Vagina (tissue), 2 donors: Measurements from ENCODE around the gene CLEC4G. TPM values are rescaled to one million over a fixed set of nuclear protein-coding genes. Genes with fewer than 3 reads are reported as not detected.

Experiments used
- DNase-seq, 2 donors: peaks; one replicate each; pipeline ENCODE4 v3.0.0-alpha.2; 2017; ENCODE audit errors: extremely low spot score in 2 of 2
- H3K27ac ChIP-seq: fragments of 200-600 bp; sonication (generic); one replicate; pipeline ENCODE4 v1.5.1; 2019
- H3K27me3 ChIP-seq: fragments of 200-600 bp; sonication (generic); one replicate; pipeline ENCODE4 v1.5.1; 2019
- H3K36me3 ChIP-seq, 2 donors: fragments of 200-600 bp; sonication (generic); one replicate each; pipeline ENCODE4 v1.5.1; 2017 to 2019
- H3K4me1 ChIP-seq: fragments of 200-600 bp; sonication (generic); one replicate; pipeline ENCODE4 v1.5.1; 2019
- H3K4me3 ChIP-seq, 2 donors: fragments of 200-600 bp; sonication (generic); 1 replicate in 1 of 2; 2 replicates in 1 of 2; pipeline ENCODE4 v1.5.1; 2016 to 2019
- H3K9me3 ChIP-seq: fragments of 200-600 bp; sonication (generic); one replicate; pipeline ENCODE4 v1.5.1; 2019
- POLR2A ChIP-seq, 2 donors: fragments of 450-650 bp; IDR thresholded peaks; one replicate each; pipeline ENCODE4 v1.6.1; 2017; ENCODE audit warnings: antibody characterized with exemption in 2 of 2, mild to moderate bottlenecking in 2 of 2, moderate library complexity in 2 of 2
- POLR2AphosphoS5 ChIP-seq, 2 donors: sonication (generic); formaldehyde crosslinking; IDR thresholded peaks; one replicate each; pipeline ENCODE4 v1.9.0; 2017; ENCODE audit warnings: antibody characterized with exemption in 2 of 2, mild to moderate bottlenecking in 2 of 2, low read depth in 1 of 2; ENCODE audit not compliant: insufficient read depth in 1 of 2
- intact Hi-C: fragments of 100-400 bp; cut with DNase I; formaldehyde crosslinking; loops from one replicate; pipeline ENCODE4 v1.15.1; 2023
- total RNA-seq: library from RNA; depleted of rRNA; stranded (reverse); fragments of >200 nt; gene quantifications from one replicate; pipeline ENCODE4 v1.2.3, GENCODE V29; 2016
- TF ChIP-seq, protein P1 (sequence below), 3 experiments: fragments of 450-650 bp in 2 of 3; fragments of 200-600 bp in 1 of 3; sonication (generic) in 1 of 3; IDR thresholded peaks; one replicate each; pipeline ENCODE4 v1.5.1; 2017 to 2019; ENCODE audit warnings: antibody characterized with exemption in 3 of 3, mild to moderate bottlenecking in 2 of 3, moderate library complexity in 2 of 3

Gene CLEC4G
- total RNA-seq, 1 donor from 2014 or later = 0.98 TPM

GRCh38 chr19:7697721-7698287 lies 34.1 kb downstream of the CLEC4G start:
- no peak overlapping the region for H3K4me3 ChIP-seq
- H3K4me1 ChIP-seq = no peaks in the 10 kb centered on the region
- intact Hi-C loops = no loop called here
- no peaks in the 10 kb centered on the region for H3K36me3 ChIP-seq
- H3K9me3 ChIP-seq = no peaks in the 10 kb centered on the region
- TF ChIP-seq POLR2A (IDR thresholded peaks at IDR 0.05) (no peak), POLR2AphosphoS5 (IDR thresholded peaks at IDR 0.05; ENCODE audit: insufficient read depth in 1 of 2, low read depth in 1 of 2) (no peak)
- TF ChIP-seq, protein P1, sequence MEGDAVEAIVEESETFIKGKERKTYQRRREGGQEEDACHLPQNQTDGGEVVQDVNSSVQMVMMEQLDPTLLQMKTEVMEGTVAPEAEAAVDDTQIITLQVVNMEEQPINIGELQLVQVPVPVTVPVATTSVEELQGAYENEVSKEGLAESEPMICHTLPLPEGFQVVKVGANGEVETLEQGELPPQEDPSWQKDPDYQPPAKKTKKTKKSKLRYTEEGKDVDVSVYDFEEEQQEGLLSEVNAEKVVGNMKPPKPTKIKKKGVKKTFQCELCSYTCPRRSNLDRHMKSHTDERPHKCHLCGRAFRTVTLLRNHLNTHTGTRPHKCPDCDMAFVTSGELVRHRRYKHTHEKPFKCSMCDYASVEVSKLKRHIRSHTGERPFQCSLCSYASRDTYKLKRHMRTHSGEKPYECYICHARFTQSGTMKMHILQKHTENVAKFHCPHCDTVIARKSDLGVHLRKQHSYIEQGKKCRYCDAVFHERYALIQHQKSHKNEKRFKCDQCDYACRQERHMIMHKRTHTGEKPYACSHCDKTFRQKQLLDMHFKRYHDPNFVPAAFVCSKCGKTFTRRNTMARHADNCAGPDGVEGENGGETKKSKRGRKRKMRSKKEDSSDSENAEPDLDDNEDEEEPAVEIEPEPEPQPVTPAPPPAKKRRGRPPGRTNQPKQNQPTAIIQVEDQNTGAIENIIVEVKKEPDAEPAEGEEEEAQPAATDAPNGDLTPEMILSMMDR (IDR thresholded peaks at IDR 0.05) = no peak
- H3K27me3 ChIP-seq = no peaks in the 10 kb centered on the region
- no peak for DNase-seq
- H3K27ac ChIP-seq = no peak overlapping the region

DNA sequence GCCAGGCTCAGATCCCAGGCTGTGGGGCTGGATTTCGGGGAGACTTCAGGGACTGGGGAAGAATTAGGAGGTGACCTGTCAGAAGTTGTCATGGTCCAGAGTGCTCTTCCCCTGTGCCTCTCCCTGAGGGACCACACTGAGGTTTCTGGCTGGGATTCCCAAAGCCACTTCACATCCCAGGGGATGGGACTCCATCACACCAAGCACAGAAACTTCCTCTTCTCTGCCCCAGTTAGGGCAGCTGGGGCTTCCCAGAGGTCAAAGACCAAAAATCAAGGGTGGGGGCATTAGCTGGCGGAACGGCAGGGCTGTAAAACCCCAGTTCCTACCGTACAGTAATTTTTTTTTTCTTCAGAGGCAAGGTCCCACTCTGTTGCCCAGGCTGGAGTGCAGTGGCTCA lies 37.4 kb downstream of the CLEC4G start:
- H3K4me3 ChIP-seq = no peak overlapping the region
- no peak for DNase-seq
- no peak for TF ChIP-seq POLR2AphosphoS5 (IDR thresholded peaks at IDR 0.05; ENCODE audit: insufficient read depth in 1 of 2, low read depth in 1 of 2)
- TF ChIP-seq, protein P1 (IDR thresholded peaks at IDR 0.05) = no peak
- no peak for TF ChIP-seq POLR2A (IDR thresholded peaks at IDR 0.05)
- H3K27me3 ChIP-seq = no peaks in the 10 kb centered on the region
- no peaks in the 10 kb centered on the region for H3K9me3 ChIP-seq
- no peaks in the 10 kb centered on the region for H3K36me3 ChIP-seq
- H3K27ac ChIP-seq = no peak overlapping the region
- intact Hi-C loops = no loop called here
- no peaks in the 10 kb centered on the region for H3K4me1 ChIP-seq

DNA sequence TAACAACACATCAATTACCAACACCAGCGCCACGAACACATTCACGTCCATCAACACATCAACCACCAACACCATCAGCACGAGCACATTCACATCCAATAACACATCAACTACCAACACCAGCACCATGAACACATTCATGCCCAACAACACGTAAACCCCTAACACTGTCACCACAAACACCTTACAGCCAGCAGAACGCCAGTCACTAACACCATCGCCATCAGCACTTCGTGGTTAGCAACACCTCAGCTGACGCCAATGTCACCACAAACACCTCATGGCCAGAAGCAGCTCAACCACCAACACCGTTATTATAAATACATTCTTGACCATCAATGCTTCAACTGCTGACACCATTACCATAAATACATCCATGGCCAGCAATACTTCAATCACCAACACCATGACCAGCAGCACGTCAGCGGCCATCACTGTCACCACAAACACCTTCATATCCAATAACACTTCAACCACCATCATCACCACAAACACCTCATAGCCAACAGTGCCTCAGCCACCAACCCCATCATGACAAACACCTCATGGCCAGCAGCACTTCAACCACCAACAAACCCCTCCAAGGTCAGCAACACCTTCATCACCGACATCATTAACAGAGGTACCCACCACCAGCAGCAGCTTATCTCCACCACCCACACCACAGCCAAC lies 39.4 kb downstream of the CLEC4G start:
- Histone ChIP-seq H3K4me3 (no peak overlapping the region), H3K36me3 (no peaks in the 10 kb centered on the region), H3K27ac (no peak overlapping the region), H3K27me3 (no peaks in the 10 kb centered on the region), H3K4me1 (no peaks in the 10 kb centered on the region), H3K9me3 (no peaks in the 10 kb centered on the region)
- intact Hi-C loops = no loop called here
- DNase-seq = no peak
- TF ChIP-seq, protein P1 (IDR thresholded peaks at IDR 0.05) = no peak
- TF ChIP-seq POLR2A (IDR thresholded peaks at IDR 0.05) = no peak
- TF ChIP-seq POLR2AphosphoS5 (IDR thresholded peaks at IDR 0.05; ENCODE audit: insufficient read depth in 1 of 2, low read depth in 1 of 2) = no peak

DNA sequence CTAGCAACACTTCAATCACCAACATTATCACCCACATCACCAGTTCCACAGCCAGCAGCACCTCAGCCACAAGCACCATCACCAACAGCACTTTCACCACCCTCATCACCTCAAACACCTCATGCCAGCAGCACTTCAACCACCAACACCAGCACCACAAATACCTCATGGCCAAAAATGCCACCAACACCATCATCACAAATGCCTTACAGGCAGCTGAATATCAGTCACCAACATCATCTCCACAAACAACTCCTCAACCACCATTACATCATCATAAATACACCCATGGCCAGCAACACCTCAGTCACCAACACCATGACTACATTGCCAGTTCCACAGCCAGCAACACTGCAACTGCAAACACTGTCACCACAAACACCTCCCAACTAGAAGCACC lies 40.4 kb downstream of the CLEC4G start:
- Histone ChIP-seq H3K36me3 (no peaks in the 10 kb centered on the region), H3K4me1 (no peaks in the 10 kb centered on the region), H3K9me3 (no peaks in the 10 kb centered on the region), H3K27ac (no peak overlapping the region), H3K27me3 (no peaks in the 10 kb centered on the region), H3K4me3 (no peak overlapping the region)
- no peak for TF ChIP-seq POLR2AphosphoS5 (IDR thresholded peaks at IDR 0.05; ENCODE audit: insufficient read depth in 1 of 2, low read depth in 1 of 2)
- TF ChIP-seq POLR2A (IDR thresholded peaks at IDR 0.05) = no peak
- TF ChIP-seq, protein P1 (IDR thresholded peaks at IDR 0.05) = no peak
- no peak for DNase-seq
- intact Hi-C loops = no loop called here

GRCh38 chr19:7690779-7691258 lies 41.1 kb downstream of the CLEC4G start:
- Histone ChIP-seq H3K9me3 (no peaks in the 10 kb centered on the region), H3K4me1 (no peaks in the 10 kb centered on the region), H3K27me3 (no peaks in the 10 kb centered on the region), H3K4me3 (no peak overlapping the region), H3K36me3 (no peaks in the 10 kb centered on the region), H3K27ac (no peak overlapping the region)
- TF ChIP-seq POLR2AphosphoS5 (IDR thresholded peaks at IDR 0.05; ENCODE audit: insufficient read depth in 1 of 2, low read depth in 1 of 2) (no peak), POLR2A (IDR thresholded peaks at IDR 0.05) (no peak)
- TF ChIP-seq, protein P1 (IDR thresholded peaks at IDR 0.05) = no peak
- no peak for DNase-seq
- intact Hi-C loops = no loop called here
